Osteoblast (primary cell): ENCODE results near the gene CREB5. TPM values are rescaled to one million over a fixed set of nuclear protein-coding genes. Genes with fewer than 3 reads are reported as not detected.

Source experiments
- DNase-seq: peaks from one replicate; pipeline ENCODE4 v3.0.0; 2011; ENCODE audit warnings: low spot score, mixed read lengths; ENCODE audit not compliant: insufficient read length; ENCODE audit errors: missing footprints
- H2AFZ ChIP-seq: 2 replicates; pipeline ENCODE4 v1.6.0; 2011; ENCODE audit warnings: mild to moderate bottlenecking, low read length
- H3K27ac ChIP-seq: 2 replicates; pipeline ENCODE4 v1.5.1; 2011; ENCODE audit warnings: mild to moderate bottlenecking, low read depth, low read length, moderate library complexity
- H3K27me3 ChIP-seq: 2 replicates; pipeline ENCODE4 v1.6.0; 2012; ENCODE audit warnings: mild to moderate bottlenecking, control low read depth, inconsistent platforms, low read length, moderate library complexity; ENCODE audit not compliant: insufficient read depth
- H3K36me3 ChIP-seq: 2 replicates; pipeline ENCODE4 v1.5.1; 2011; ENCODE audit warnings: mild to moderate bottlenecking, low read length, control low read depth, moderate library complexity; ENCODE audit not compliant: insufficient read depth
- H3K4me1 ChIP-seq: 2 replicates; pipeline ENCODE4 v1.5.1; 2011; ENCODE audit warnings: mild to moderate bottlenecking, low read length, control low read depth, moderate library complexity; ENCODE audit not compliant: insufficient read depth
- H3K4me2 ChIP-seq: 2 replicates; pipeline ENCODE4 v1.6.0; 2011; ENCODE audit warnings: mild to moderate bottlenecking, low read length; ENCODE audit not compliant: insufficient read depth
- H3K4me3 ChIP-seq: fragments of 200-600 bp; sonication (generic); 3 replicates; pipeline ENCODE4 v1.5.1; 2012; ENCODE audit warnings: mild to moderate bottlenecking, low read length, inconsistent platforms; ENCODE audit not compliant: insufficient read depth
- H3K79me2 ChIP-seq: 2 replicates; pipeline ENCODE4 v1.6.0; 2012; ENCODE audit warnings: mild to moderate bottlenecking, low read length, control low read depth, inconsistent platforms; ENCODE audit not compliant: insufficient read depth
- H3K9me3 ChIP-seq: 2 replicates; pipeline ENCODE4 v1.5.1; 2011; ENCODE audit warnings: low read depth, low read length, control low read depth
- H4K20me1 ChIP-seq: 2 replicates; pipeline ENCODE4 v1.6.0; 2012; ENCODE audit warnings: mild to moderate bottlenecking, low read length, control low read depth; ENCODE audit not compliant: insufficient read depth
- CTCF ChIP-seq: IDR thresholded peaks from 2 replicates; pipeline ENCODE4 v1.5.1; 2011; ENCODE audit warnings: mild to moderate bottlenecking, low read depth, low read length, moderate library complexity; ENCODE audit errors: extremely low read depth
- total RNA-seq: library from RNA; depleted of rRNA; stranded (reverse); fragments of >200 nt; gene quantifications from 2 replicates; pipeline ENCODE4 v1.2.3, GENCODE V29; 2012

CREB5 gene
- total RNA-seq, 1 donor, result 5.1 TPM

- TF ChIP-seq CTCF, result no peak
- Histone ChIP-seq H3K79me2 (no peaks in the 10 kb centered on the region), H2AFZ (no peak overlapping the region), H3K4me3 (no peak overlapping the region), H3K27me3 (no peaks in the 10 kb centered on the region), H3K27ac (no peak overlapping the region), H3K4me1 (peaks cover 12% of the 10 kb centered on the region), H3K36me3 (no peaks in the 10 kb centered on the region), H3K9me3 (no peaks in the 10 kb centered on the region), H3K4me2 (no peak overlapping the region), H4K20me1 (no peaks in the 10 kb centered on the region)
- DNase-seq, result no peak
These were observed 386.0 kb downstream of the CREB5 start for GRCh38 chr7:28798274-28798673.

DNA sequence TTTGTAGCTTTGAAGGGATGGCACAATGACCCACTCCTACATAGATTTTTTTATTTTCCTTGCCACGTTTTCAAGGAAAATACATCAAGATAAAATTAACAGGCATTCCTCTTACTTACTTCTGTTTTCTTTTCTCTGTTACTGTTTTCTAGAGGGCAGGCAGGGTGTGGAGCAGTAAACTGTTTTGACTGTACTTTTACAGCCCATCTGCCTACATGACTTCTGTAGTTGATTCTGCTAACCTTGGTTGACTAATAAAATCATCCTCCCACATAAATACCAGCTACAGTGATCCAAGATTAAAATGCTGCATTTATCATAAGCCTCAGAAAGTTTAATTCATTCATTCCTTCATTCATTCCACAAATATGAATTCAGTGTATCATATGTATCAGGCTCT lies 387.3 kb downstream of the CREB5 start:
- H3K4me2 ChIP-seq, result no peak overlapping the region
- H3K9me3 ChIP-seq, result no peaks in the 10 kb centered on the region
- H3K79me2 ChIP-seq, result no peaks in the 10 kb centered on the region
- H3K27me3 ChIP-seq, result no peaks in the 10 kb centered on the region
- no peak for TF ChIP-seq CTCF
- H3K36me3 ChIP-seq, result no peaks in the 10 kb centered on the region
- no peaks in the 10 kb centered on the region for H4K20me1 ChIP-seq
- peaks cover 14% of the 10 kb centered on the region for H3K4me1 ChIP-seq
- no peak overlapping the region for H2AFZ ChIP-seq
- no peak overlapping the region for H3K27ac ChIP-seq
- H3K4me3 ChIP-seq, result no peak overlapping the region
- DNase-seq, result no peak

DNA sequence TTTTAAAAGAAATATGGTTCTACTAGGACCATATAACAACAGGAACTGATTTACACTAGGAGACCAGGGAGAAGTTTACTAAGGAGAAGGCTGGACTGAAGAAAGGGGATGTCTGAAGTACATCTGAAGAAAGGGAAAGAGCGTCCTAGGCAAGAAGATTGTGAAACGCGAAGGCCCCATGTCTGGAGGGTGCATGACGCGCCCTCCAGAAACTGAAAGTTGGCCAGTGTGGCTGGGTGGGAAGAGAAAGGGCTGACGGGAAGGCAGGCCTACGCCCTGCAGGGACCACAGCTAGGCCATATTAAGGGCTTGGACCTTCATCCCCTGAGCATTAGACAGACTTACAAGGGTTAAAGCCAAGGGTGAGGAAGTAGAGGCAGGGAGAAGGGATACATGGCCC lies 387.8 kb downstream of the CREB5 start:
- Histone ChIP-seq H3K4me1 (peaks cover 19% of the 10 kb centered on the region), H3K36me3 (no peaks in the 10 kb centered on the region), H3K9me3 (no peaks in the 10 kb centered on the region), H3K79me2 (no peaks in the 10 kb centered on the region), H3K4me3 (no peak overlapping the region), H3K27ac (no peak overlapping the region), H3K27me3 (no peaks in the 10 kb centered on the region), H3K4me2 (no peak overlapping the region), H2AFZ (no peak overlapping the region), H4K20me1 (no peaks in the 10 kb centered on the region)
- no peak for DNase-seq
- TF ChIP-seq CTCF, result no peak

GRCh38 chr7:28802450-28802849 lies 390.1 kb downstream of the CREB5 start:
- H3K4me3 ChIP-seq, result no peak overlapping the region
- H3K79me2 ChIP-seq, result no peaks in the 10 kb centered on the region
- peaks cover 36% of the 10 kb centered on the region for H3K4me1 ChIP-seq
- H3K9me3 ChIP-seq, result no peaks in the 10 kb centered on the region
- H4K20me1 ChIP-seq, result no peaks in the 10 kb centered on the region
- no peaks in the 10 kb centered on the region for H3K36me3 ChIP-seq
- no peak for TF ChIP-seq CTCF
- no peak for DNase-seq
- no peak overlapping the region for H3K4me2 ChIP-seq
- H2AFZ ChIP-seq, result no peak overlapping the region
- H3K27ac ChIP-seq, result no peak overlapping the region
- H3K27me3 ChIP-seq, result no peaks in the 10 kb centered on the region
